ENCODE data around the gene PDE4D. TPM values are rescaled to one million over a fixed set of nuclear protein-coding genes. Genes with fewer than 3 reads are reported as not detected.
"Not testable (repeated sequence)": the region's sequence is repeated elsewhere in the genome, so short reads cannot be mapped to it uniquely, and the experiment has no call there.

Gene PDE4D
- total and polyA plus RNA-seq, 11 donors, result 5.2 to 68.3 (median 42.1) TPM

DNA sequence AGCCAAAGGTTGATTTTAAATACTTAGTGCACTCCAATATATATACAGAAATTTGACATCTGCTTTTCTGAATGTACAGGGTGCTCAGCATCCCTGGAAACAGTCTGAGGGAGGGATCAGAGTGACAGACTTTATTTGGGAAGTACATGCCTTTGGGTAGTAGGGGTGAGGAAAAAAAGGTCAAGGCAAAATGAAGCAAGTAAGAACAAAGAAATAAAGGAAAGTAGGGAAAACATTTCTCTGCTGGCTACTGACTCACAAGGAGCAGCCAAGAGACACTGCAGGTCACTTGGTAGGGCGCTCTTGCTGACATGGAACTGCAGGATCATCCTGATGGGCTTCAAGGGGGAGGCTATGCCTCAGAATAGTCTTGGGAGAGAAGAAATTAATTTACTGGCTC is 929.7 kb downstream of the PDE4D start:
- Histone ChIP-seq H3K27me3 (no peaks in the 10 kb centered on the region), H3K27ac (no peak overlapping the region), H3K36me3 (no peaks in the 10 kb centered on the region), H3K9me3 (no peaks in the 10 kb centered on the region), H3K4me3 (no peak overlapping the region), H3K4me1 (no peaks in the 10 kb centered on the region)
- intact Hi-C loops (cut with DNase I), result no loop called here
- WGBS, 4 donors, result 84 to 100% (median 92%) methylated on average over 1 of the region's 1 CpG
- ATAC-seq, result no peak
- no peak for DNase-seq
- TF ChIP-seq POLR2A (IDR thresholded peaks at IDR 0.05), result no peak
- TF ChIP-seq, protein P1, sequence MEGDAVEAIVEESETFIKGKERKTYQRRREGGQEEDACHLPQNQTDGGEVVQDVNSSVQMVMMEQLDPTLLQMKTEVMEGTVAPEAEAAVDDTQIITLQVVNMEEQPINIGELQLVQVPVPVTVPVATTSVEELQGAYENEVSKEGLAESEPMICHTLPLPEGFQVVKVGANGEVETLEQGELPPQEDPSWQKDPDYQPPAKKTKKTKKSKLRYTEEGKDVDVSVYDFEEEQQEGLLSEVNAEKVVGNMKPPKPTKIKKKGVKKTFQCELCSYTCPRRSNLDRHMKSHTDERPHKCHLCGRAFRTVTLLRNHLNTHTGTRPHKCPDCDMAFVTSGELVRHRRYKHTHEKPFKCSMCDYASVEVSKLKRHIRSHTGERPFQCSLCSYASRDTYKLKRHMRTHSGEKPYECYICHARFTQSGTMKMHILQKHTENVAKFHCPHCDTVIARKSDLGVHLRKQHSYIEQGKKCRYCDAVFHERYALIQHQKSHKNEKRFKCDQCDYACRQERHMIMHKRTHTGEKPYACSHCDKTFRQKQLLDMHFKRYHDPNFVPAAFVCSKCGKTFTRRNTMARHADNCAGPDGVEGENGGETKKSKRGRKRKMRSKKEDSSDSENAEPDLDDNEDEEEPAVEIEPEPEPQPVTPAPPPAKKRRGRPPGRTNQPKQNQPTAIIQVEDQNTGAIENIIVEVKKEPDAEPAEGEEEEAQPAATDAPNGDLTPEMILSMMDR (IDR thresholded peaks at IDR 0.05), result no peak

DNA sequence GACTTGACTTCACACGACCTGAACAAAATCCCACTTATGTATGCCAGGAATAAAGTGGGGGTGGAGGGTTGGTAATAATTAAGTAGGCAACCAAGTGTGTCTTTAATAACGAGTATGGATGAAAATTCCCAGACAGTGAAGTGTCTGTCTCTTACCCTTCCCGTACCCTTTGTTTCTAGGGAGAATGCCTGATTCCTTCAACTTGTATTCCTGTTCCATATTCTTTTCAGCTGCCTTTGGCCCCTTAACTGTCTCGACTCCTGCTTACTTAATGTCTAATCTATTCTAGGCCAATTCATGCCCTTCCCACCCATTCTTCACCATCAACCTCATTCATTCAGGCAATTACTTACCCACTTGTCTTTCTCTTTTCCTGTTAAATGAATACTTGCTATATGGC is 930.2 kb downstream of the PDE4D start:
- TF ChIP-seq, protein P1 (IDR thresholded peaks at IDR 0.05), result no peak
- no peak for TF ChIP-seq POLR2A (IDR thresholded peaks at IDR 0.05)
- WGBS, 4 donors, result 70 to 77% (median 74%) methylated on average over 4 of the region's 4 CpGs
- H3K4me1 ChIP-seq, result no peaks in the 10 kb centered on the region
- H3K27me3 ChIP-seq, result no peaks in the 10 kb centered on the region
- DNase-seq, result no peak
- ATAC-seq, result no peak
- no peaks in the 10 kb centered on the region for H3K9me3 ChIP-seq
- no peak overlapping the region for H3K4me3 ChIP-seq
- intact Hi-C loops (cut with DNase I), result no loop called here
- H3K36me3 ChIP-seq, result no peaks in the 10 kb centered on the region
- no peak overlapping the region for H3K27ac ChIP-seq

DNA sequence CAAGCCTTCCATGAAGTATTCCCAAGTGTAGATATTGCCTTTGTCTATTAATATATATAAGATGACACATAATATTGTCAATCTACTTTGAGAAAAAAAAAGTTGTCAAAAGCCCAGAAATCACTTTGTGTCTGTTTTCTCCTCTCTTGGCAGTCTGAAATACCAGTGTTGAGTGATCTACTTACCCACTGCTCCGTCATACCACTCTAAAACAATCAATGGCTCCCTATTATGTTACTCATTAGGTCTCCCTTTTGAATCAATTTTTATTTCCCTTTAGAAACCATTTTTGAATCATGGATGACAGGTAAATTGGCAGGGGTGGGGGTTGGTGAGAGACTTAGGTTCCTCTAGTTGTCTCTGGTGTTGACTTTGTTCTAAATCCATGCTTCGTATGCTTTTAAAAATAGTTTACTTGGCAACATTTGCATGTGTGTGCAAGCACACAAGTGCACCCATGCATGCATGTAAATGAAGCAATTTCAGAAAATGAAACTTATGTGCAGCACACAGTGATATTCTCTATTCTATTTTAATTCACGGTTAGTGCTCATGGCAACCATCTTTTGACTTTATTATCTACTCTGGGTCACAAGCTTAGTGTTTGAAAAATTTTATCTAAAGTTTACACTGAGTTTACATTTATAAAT is 931.8 kb downstream of the PDE4D start:
- no peak for DNase-seq
- Histone ChIP-seq H3K27ac (no peak overlapping the region), H3K9me3 (no peaks in the 10 kb centered on the region), H3K36me3 (no peaks in the 10 kb centered on the region), H3K27me3 (no peaks in the 10 kb centered on the region), H3K4me3 (no peak overlapping the region), H3K4me1 (no peaks in the 10 kb centered on the region)
- TF ChIP-seq, protein P1 (IDR thresholded peaks at IDR 0.05), result no peak
- no peak for TF ChIP-seq POLR2A (IDR thresholded peaks at IDR 0.05)
- no peak for ATAC-seq
- intact Hi-C loops (cut with DNase I), result no loop called here
- 79 to 94% (median 91%) methylated on average over 3 of the region's 3 CpGs for WGBS, 4 donors

DNA sequence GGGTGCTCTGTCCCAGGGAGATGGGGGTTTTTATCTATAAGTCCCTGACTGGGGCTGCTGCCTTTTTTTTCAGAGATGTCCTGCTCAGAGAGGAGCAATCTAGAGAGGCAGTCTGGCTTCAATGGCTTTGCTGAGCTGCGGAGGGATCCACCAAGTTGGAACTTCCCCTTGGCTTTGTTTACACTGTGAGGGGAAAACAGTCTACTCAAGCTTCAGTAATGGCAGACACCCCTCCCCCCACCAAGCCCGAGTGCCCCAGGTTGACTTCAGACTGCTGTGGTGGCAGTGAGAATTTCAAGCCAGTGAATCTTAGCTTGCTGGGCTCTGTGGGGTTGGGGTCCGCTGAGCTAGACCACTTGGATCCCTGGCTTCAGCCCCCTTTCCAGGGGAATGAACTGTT is 934.8 kb downstream of the PDE4D start:
- ATAC-seq (no peak), DNase-seq (no peak)
- WGBS, 4 donors, result 59 to 75% (median 67%) methylated on average over 2 to 3 of the region's 3 CpGs
- intact Hi-C loops (cut with DNase I), result no loop called here
- Histone ChIP-seq H3K27ac (no peak overlapping the region), H3K36me3 (no peaks in the 10 kb centered on the region), H3K27me3 (no peaks in the 10 kb centered on the region), H3K9me3 (no peaks in the 10 kb centered on the region), H3K4me3 (no peak overlapping the region), H3K4me1 (no peaks in the 10 kb centered on the region)
- TF ChIP-seq POLR2A (IDR thresholded peaks at IDR 0.05), result no peak
- TF ChIP-seq, protein P1 (IDR thresholded peaks at IDR 0.05), result no peak

DNA sequence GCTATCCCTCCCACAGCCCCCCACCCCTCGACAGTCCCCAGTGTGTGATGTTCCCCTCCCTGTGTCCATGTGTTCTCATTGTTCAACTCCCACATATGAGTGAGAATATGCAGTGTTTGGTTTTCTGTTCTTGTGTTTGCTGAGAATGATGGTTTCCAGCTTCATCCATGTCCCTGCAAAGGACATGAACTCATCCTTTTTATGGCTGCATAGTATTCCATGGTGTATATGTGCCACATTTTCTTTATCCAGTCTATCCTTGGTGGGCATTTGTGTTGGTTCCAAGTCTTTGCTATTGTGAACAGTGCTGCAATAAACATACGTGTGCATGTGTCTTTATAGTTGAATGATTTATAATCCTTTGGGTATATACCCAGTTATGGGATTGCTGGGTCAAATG is 940.3 kb downstream of the PDE4D start:
- not testable (repeated sequence) for H3K27ac ChIP-seq

More for the DNA sequence above, 940.3 kb downstream of the PDE4D start:
- H3K27me3 ChIP-seq; DNase-seq; H3K4me1 ChIP-seq; intact Hi-C loops (cut with DNase I); H3K9me3 ChIP-seq; H3K4me3 ChIP-seq; H3K36me3 ChIP-seq; ATAC-seq: not testable (repeated sequence)
- 79 to 86% (median 79%) methylated on average over 2 of the region's 2 CpGs for WGBS, 4 donors

Measured in heart left ventricle (tissue), 16 donors.